K562 (cell line): ENCODE data around the gene NAPEPLD. TPM values are rescaled to one million over a fixed set of nuclear protein-coding genes. Genes with fewer than 3 reads are reported as not detected.
"Not testable (repeated sequence)": the region's sequence is repeated elsewhere in the genome, so short reads cannot be mapped to it uniquely, and the experiment has no call there.

Experiments used
- ATAC-seq: fragments of 200-7000 bp; cut with Tn5 transposase; 3 replicates; pipeline ENCODE4 v1.9.1; 2020; ENCODE audit warnings: moderate library complexity
- BruUV-seq: library from RNA; stranded (reverse); fragments of 400-500 nt; replicated peaks from 2 replicates; lab custom pipeline; 2021; lab: Mats Ljungman, UMichigan
- CTCF ChIA-PET: fragments of 300-600 bp; formaldehyde crosslinking; extraction: SDS; loops from one replicate; lab custom pipeline; 2021; ENCODE audit warnings: low intra/inter-chr PET ratio; lab: Yijun Ruan, JAX
- POLR2A ChIA-PET: fragments of 300-600, 350-650 bp; sonication (Branson Sonifier 250); formaldehyde crosslinking; extraction: SDS; loops from one replicate; lab custom pipeline; 2021; ENCODE audit warnings: antibody characterized with exemption, inconsistent platforms; lab: Yijun Ruan, JAX
- DNase-seq, 4 experiments: peaks; one replicate each; pipeline versions ENCODE4 v3.0.0 to v3.0.0-alpha.2; 2011 to 2018; ENCODE audit warnings: low spot score in 3 of 4, mixed read lengths in 3 of 4; ENCODE audit errors: extremely low read depth in 1 of 4
- FAIRE-seq: peaks from 2 replicates; lab custom pipeline; 2011; peaks lifted over from hg19 to GRCh38; lab: Jason Lieb, UNC
- H2AFZ ChIP-seq: 2 replicates; pipeline ENCODE4 v1.6.0; 2011; ENCODE audit warnings: low read depth, low read length, control low read depth, inconsistent platforms
- H3K27ac ChIP-seq: fragments of 200-600 bp; 3 replicates; pipeline ENCODE4 v1.8.0; 2011; ENCODE audit warnings: low read depth, mild to moderate bottlenecking, control low read depth, inconsistent platforms, low read length, moderate library complexity, mixed read lengths; ENCODE audit errors: extremely low read depth
- H3K27me3 ChIP-seq, 2 experiments: fragments of 300-600 bp in 1 of 2; 2 replicates in 1 of 2; 3 replicates in 1 of 2; pipeline versions ENCODE4 v1.6.0 to v1.8.0; 2011; ENCODE audit warnings: inconsistent platforms in 2 of 2, low read length in 2 of 2, mild to moderate bottlenecking in 1 of 2, mixed read lengths in 1 of 2, moderate library complexity in 1 of 2; ENCODE audit not compliant: control insufficient read depth in 2 of 2, insufficient read depth in 2 of 2
- H3K36me3 ChIP-seq: fragments of 300-600 bp; 3 replicates; pipeline ENCODE4 v1.8.0; 2011; ENCODE audit warnings: mild to moderate bottlenecking, low read length, inconsistent platforms; ENCODE audit not compliant: control insufficient read depth, insufficient read depth
- H3K4me1 ChIP-seq, 2 experiments: fragments of 200-600 bp in 1 of 2; replicated peaks in 1 of 2; 2 replicates in 1 of 2; 3 replicates in 1 of 2; pipeline versions ENCODE4 v1.5.1 to v1.8.0; 2011; ENCODE audit warnings: inconsistent platforms in 2 of 2, low read length in 2 of 2, mild to moderate bottlenecking in 1 of 2, mixed read lengths in 1 of 2, moderate library complexity in 1 of 2; ENCODE audit not compliant: control insufficient read depth in 2 of 2, insufficient read depth in 2 of 2
- H3K4me2 ChIP-seq: 2 replicates; pipeline ENCODE4 v1.6.1; 2011; ENCODE audit warnings: low read length, control low read depth, inconsistent platforms, mixed read lengths; ENCODE audit not compliant: insufficient read depth
- H3K4me3 ChIP-seq: fragments of 200-600 bp; sonication (generic), shearing (Covaris generic); 2 replicates; pipeline ENCODE4 v1.5.1; 2016; ENCODE audit warnings: control low read depth, inconsistent platforms
- H3K79me2 ChIP-seq: fragments of 200-600 bp; 3 replicates; pipeline ENCODE4 v1.8.0; 2011; ENCODE audit warnings: low read length, inconsistent platforms; ENCODE audit not compliant: control insufficient read depth, insufficient read depth
- H3K9ac ChIP-seq, 2 experiments: 2 replicates each; pipeline versions ENCODE4 v1.6.0 to v1.6.1; 2011; ENCODE audit warnings: low read depth in 2 of 2, low read length in 2 of 2, control low read depth in 1 of 2, inconsistent platforms in 1 of 2, mild to moderate bottlenecking in 1 of 2, mixed read lengths in 1 of 2; ENCODE audit not compliant: insufficient read depth in 1 of 2
- H3K9me1 ChIP-seq: one replicate; pipeline ENCODE4 v1.6.0; 2011; ENCODE audit warnings: inconsistent platforms, mild to moderate bottlenecking, low read length, moderate library complexity; ENCODE audit not compliant: control insufficient read depth, insufficient read depth
- H3K9me3 ChIP-seq: replicated peaks from 2 replicates; pipeline ENCODE4 v1.5.1; 2011; ENCODE audit warnings: low read depth, low read length, inconsistent platforms; ENCODE audit not compliant: control insufficient read depth, insufficient read depth
- H4K20me1 ChIP-seq: replicated peaks from 2 replicates; pipeline ENCODE4 v1.6.1; 2011; ENCODE audit warnings: low read length, inconsistent platforms, mixed read lengths; ENCODE audit not compliant: control insufficient read depth, insufficient read depth
- CEBPB ChIP-seq: fragments of 450-650 bp; IDR thresholded peaks from 2 replicates; pipeline ENCODE4 v1.6.1; 2016; ENCODE audit warnings: missing genetic modification characterization, missing compliant biosample characterization
- CEBPG ChIP-seq, 3 experiments: fragments of 200-800 bp in 1 of 3; sonication (Bioruptor generic) in 1 of 3; sonication (generic) in 1 of 3; formaldehyde crosslinking in 1 of 3; IDR thresholded peaks in 2 of 3; conservative IDR thresholded peaks in 1 of 3; 2 replicates each; pipeline versions ENCODE4 v1.6.1 to v1.8.0; 2016 to 2022; ENCODE audit warnings: missing compliant biosample characterization in 2 of 3, missing genetic modification characterization in 2 of 3, mild to moderate bottlenecking in 1 of 3, missing genetic modification reagents in 1 of 3
- RFX5 ChIP-seq: IDR thresholded peaks from 2 replicates; pipeline ENCODE4 v1.6.1; 2011; ENCODE audit warnings: low read depth, mild to moderate bottlenecking, improper control_type of control experiment, low read length
- WGBS: fragments of 100-300 bp; shearing (Covaris generic); methylation state at CpG from one replicate; pipeline ENCODE4 v1.1.6; 2016; ENCODE audit warnings: low coverage, mixed read lengths; ENCODE audit not compliant: insufficient coverage; ENCODE audit errors: missing lambda C conversion rate; 5-methylcytosine and 5-hydroxymethylcytosine counted together
- in situ Hi-C: fragments of 300-500 bp; cut with MboI; formaldehyde crosslinking; loops from 4 replicates; pipeline ENCODE4 v1.15.0; 2018; ENCODE audit warnings: inconsistent platforms, mixed read lengths
- intact Hi-C: fragments of 100-400 bp; cut with micrococcal nuclease; formaldehyde crosslinking; loops from 2 replicates; pipeline ENCODE4 v1.14.2; 2022
- polyA plus RNA-seq, 8 experiments: library from polyadenylated mRNA; depleted of rRNA in 4 of 8; stranded (reverse) in 5 of 8; unstranded in 3 of 8; fragments of >200 nt; fragmentation: Nextera tagmentation in 2 of 8; fragmentation: Illumina TruSeq in 1 of 8; extraction: Ambion mirVana in 2 of 8; extraction: Trizol in 1 of 8; gene quantifications; 2 replicates each; pipeline versions ENCODE4 v1.2.1 to v1.2.3, GENCODE V29; 2011 to 2014; ENCODE audit warnings: inconsistent platforms in 1 of 8, missing spikeins in 1 of 8
- total RNA-seq, 7 experiments: library from RNA; depleted of rRNA in 6 of 7; stranded (reverse); fragments of >200 nt in 6 of 7; fragmentation: Illumina TruSeq in 2 of 7; extraction: Trizol in 2 of 7; gene quantifications; 2 replicates each; pipeline versions ENCODE4 v1.2.1 to v1.2.3, GENCODE V29; 2011 to 2021; ENCODE audit warnings: low replicate concordance in 1 of 7
- TF ChIP-seq, protein P1 (sequence below), 2 experiments: fragments of 450-650 bp in 1 of 2; sonication (generic) in 1 of 2; formaldehyde crosslinking in 1 of 2; IDR thresholded peaks in 1 of 2; conservative IDR thresholded peaks in 1 of 2; 2 replicates each; pipeline versions ENCODE4 v1.6.1 to v1.8.1; 2016 to 2023; ENCODE audit warnings: mild to moderate bottlenecking in 2 of 2, moderate library complexity in 2 of 2, inconsistent platforms in 1 of 2, missing genetic modification reagents in 1 of 2
- TF ChIP-seq, protein P2 (sequence below): sonication (generic); formaldehyde crosslinking; IDR thresholded peaks from 2 replicates; pipeline ENCODE4 v1.8.1; 2022; ENCODE audit warnings: missing genetic modification reagents

Gene NAPEPLD
- total and polyA plus RNA-seq, 9 of the 15 experiments (the other 6 are each of a cell fraction or from before 2014, with no cell fraction given): 3.2 to 11.0 (median 7.5) TPM

- POLR2A ChIA-PET: interaction anchor here (0.6 kb wide), 2 partner anchors 16 to 309 kb away, joined by 3 read pairs; partner anchors contain the start of gene FAM185A
- intact Hi-C loops: no loop called here
These were observed 90.8 kb downstream of the NAPEPLD start for GRCh38 chr7:103058122-103058521.

GRCh38 chr7:103056006-103056405 is 92.9 kb downstream of the NAPEPLD start:
- H3K9me1 ChIP-seq; H3K27ac ChIP-seq; CTCF ChIA-PET; H3K36me3 ChIP-seq; H3K4me3 ChIP-seq; intact Hi-C loops; H3K4me2 ChIP-seq; H2AFZ ChIP-seq; ATAC-seq; FAIRE-seq; BruUV-seq; H3K4me1 ChIP-seq; H3K79me2 ChIP-seq; DNase-seq; H3K27me3 ChIP-seq; POLR2A ChIA-PET; H3K9me3 ChIP-seq; H4K20me1 ChIP-seq; H3K9ac ChIP-seq; TF ChIP-seq CEBPG (CRISPR knock-in tag; IDR thresholded peaks at IDR 0.05): not testable (repeated sequence)
- in situ Hi-C loops: loop anchor here (5.0 to 25.0 kb wide), 2 partner anchors 69 to 569 kb away; partner anchors contain the start of gene POLR2J
- WGBS: 24% methylated on average over 1 of the region's 1 CpG
- TF ChIP-seq, protein P1, sequence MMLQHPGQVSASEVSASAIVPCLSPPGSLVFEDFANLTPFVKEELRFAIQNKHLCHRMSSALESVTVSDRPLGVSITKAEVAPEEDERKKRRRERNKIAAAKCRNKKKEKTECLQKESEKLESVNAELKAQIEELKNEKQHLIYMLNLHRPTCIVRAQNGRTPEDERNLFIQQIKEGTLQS (IDR thresholded peaks at IDR 0.05): peak; percentile 55
- TF ChIP-seq, protein P1 (CRISPR knock-in tag; conservative IDR thresholded peaks at IDR 0.05): not testable (repeated sequence)
- TF ChIP-seq CEBPG (tag; conservative IDR thresholded peaks at IDR 0.05 in 1 of 2, IDR thresholded peaks at IDR 0.05 in 1 of 2) (peak; percentile 56 to 76; a peak in 3 of 4 replicates), CEBPB (peak; percentile 69; the same call in 1 of the 2 replicates)

More at GRCh38 chr7:103058122-103058521, 90.8 kb downstream of the NAPEPLD start:
- DNase-seq (no peak), FAIRE-seq (no peak), ATAC-seq (no peak)
- TF ChIP-seq RFX5: peak; percentile 10; the same call in 1 of the 2 replicates
- TF ChIP-seq, protein P2, sequence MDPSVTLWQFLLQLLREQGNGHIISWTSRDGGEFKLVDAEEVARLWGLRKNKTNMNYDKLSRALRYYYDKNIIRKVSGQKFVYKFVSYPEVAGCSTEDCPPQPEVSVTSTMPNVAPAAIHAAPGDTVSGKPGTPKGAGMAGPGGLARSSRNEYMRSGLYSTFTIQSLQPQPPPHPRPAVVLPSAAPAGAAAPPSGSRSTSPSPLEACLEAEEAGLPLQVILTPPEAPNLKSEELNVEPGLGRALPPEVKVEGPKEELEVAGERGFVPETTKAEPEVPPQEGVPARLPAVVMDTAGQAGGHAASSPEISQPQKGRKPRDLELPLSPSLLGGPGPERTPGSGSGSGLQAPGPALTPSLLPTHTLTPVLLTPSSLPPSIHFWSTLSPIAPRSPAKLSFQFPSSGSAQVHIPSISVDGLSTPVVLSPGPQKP (CRISPR knock-in tag): no peak
- no peak overlapping the region for H3K4me3 ChIP-seq
- H3K79me2 ChIP-seq: no peaks in the 10 kb centered on the region
- H3K9ac ChIP-seq: no peak overlapping the region
- H2AFZ ChIP-seq: no peak overlapping the region
- no peaks in the 10 kb centered on the region for H3K36me3 ChIP-seq
- no peak overlapping the region for H3K4me2 ChIP-seq
- in situ Hi-C loops: loop anchor here (5.0 to 25.0 kb wide), 2 partner anchors 71 to 571 kb away; partner anchors contain the start of gene POLR2J
- no peaks in the 10 kb centered on the region for H3K9me3 ChIP-seq
- no peak overlapping the region for H3K27ac ChIP-seq
- no peaks in the 10 kb centered on the region for H3K9me1 ChIP-seq
- BruUV-seq: no TSS peak
- CTCF ChIA-PET: no interaction called here
- no peaks in the 10 kb centered on the region for H3K4me1 ChIP-seq
- H3K27me3 ChIP-seq: no peaks in the 10 kb centered on the region
- H4K20me1 ChIP-seq: no peaks in the 10 kb centered on the region
